HL-60/S4 treated with phorbol 12-myristate 13-acetate at 8.2 ng/mL for 4 days and 3 days (cell line): Measurements from ENCODE around the gene MRPL20.
"Not testable (repeated sequence)": the region's sequence is repeated elsewhere in the genome, so short reads cannot be mapped to it uniquely, and the experiment has no call there.

ENCODE experiments used
- in situ Hi-C: fragments of 300-500 bp; cut with MboI; formaldehyde crosslinking; loops from 2 replicates; pipeline ENCODE4 v1.15.0; 2022; ENCODE audit warnings: low sequenced_read_pairs

MRPL20 gene

DNA sequence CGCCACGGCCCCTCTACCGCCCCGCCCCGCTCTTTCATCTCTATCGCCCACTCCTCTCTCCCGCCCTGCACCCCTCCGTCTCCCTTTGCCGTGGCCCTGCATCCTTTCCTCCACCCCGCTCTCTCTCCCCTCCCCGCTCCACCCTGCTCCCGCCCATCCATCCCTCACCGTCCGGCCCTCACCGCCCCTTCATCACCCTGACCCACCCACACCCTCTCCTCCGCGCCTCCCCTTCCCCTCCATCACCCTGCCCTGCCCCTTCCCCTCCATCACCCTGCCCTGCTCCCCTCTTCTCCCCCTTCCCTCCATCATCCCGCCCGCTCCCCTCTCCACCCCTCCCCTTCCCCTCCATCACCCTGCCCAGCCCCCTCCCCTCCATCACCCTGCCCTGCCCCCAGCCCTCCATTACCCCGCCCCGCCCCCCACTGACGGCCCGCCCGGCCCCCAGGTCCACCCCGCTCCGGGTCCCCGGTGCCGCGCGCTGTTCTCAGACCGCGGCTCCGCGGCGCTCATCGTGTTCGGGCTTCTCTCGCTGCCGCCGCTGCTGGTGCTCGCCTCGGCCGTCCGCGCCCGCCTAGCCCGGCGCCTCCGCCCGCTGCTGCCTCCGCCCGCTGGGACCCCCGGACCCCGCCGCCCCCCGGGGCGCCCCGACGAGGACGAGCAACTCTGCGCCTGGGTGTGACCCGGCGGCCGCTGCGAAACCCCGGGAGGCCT, 20.2 kb upstream of the MRPL20 start:
- in situ Hi-C loops, result no loop called here

GRCh38 chr1:1426496-1427105, 19.5 kb upstream of the MRPL20 start:
- in situ Hi-C loops, result no loop called here

DNA sequence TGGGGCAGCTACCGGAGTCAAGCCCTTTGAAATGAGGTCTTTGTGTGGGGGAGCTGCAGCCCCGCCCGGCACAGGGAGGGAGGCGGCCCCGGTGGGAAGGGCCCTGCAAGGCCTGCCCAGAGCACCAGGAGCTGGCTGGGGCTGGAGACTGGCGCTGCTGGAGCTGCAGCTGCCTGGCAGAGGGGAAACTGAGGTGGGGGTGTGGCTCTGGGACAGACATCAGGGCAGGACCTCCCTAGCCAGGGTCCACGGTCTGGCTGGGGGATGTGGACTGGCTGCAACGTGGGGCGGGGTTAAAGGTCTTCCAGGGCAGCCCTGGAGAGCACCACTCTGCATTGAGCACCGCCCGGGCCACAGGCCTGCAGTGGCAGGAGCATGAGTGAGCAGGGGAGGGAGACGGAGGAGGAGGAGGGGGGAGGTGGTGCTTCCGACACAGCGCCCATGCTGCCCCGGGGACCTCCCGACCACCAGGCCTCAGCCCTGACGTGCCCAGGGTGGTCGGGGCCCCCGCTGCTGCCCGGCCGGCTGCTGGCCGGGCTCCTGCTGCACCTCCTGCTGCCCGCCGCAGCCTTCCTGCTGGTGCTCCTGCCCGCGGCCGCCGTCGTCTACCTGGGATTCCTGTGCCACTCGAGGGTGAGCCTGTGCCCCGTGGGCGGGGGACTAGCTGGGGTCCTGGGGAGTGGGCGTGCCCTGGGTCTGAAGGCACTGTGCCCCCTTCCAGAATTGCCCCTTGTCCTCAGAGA, 18.8 kb upstream of the MRPL20 start:
- in situ Hi-C loops, result no loop called here

- in situ Hi-C loops, result no loop called here
These were observed 18.3 kb upstream of the MRPL20 start for GRCh38 chr1:1425426-1425752.

GRCh38 chr1:1424707-1425106, 17.6 kb upstream of the MRPL20 start:
- in situ Hi-C loops, result no loop called here

DNA sequence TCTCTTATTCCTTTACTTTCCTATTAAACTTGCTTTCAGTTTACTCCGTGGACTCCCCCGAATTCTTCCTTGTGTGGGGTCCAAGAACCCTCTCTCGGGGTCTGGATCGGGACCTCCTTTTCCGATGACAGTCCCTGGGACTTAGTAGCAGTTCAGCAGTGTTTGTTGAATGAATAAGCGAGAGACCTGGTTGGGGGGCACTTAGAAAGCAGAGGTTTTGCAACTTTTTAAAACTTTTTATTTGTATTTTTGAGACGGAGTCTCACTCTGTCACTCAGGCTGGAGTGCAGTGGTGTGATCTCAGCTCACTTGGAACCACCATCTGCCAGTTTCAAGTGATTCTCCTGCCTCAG, 16.1 kb upstream of the MRPL20 start:
- in situ Hi-C loops, result no loop called here

DNA sequence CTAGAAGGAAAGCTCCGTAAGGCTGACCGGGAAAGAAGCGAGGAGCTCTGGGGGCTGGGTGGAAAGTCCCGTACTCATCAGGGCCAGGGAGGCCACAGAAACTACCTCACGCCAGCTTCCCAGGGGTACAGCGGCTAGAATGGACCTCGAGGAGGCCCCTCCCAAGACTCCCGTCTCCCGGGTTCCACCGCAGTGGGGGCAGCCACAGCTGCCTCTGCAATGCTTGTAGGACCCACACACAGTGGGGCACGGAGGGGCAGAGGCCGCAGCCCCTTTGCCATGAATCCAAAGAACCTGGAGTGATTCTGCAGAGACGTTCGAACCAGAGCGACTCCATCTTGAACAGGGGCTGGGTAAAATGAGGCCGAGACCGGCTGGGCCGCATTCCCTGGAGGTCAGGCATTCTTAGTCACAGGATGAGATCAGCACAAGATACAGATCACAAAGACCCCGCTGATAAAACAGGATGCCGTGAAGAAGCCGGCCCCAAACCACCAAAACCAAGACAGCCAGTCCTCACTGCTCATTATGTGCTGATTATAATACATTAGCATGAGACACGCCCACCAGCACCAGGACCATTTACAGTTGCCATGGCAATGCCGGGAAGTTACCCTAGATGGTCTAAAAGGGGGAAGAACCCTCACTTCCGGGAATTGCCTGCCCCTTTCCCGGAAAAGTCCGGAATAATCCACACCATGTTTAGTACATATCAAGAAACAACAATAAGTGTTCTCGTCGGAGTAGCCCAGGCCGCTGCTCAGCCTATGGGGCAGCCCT, 15.6 kb upstream of the MRPL20 start:
- in situ Hi-C loops, result no loop called here

DNA sequence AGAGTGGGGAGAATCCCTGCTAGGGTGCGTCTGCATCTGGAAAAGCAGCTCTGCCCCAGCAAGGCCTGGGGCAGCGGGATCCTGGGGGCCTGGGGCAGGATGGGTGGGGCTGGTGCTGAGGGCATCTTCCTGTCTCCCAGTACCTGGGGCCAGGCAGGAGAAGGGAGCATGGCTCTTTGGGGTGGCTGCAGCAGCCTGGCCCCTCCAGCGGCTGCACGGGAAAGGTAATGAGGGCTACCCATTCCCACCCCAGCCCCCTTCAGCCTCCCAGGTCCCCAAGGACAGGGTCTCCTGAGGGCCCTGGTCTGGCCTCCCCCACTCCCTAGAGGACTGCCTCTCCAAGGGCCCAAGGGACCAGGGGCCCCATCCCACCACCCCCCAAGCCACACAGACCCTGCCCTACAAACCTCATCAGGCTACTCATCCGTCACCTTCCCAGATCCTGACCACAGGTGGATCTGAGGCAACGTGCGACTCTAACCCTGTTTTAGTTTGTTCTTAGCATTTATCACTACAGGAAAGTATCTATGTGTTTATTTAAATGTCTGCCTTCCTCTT, 14.9 kb upstream of the MRPL20 start:
- in situ Hi-C loops, result no loop called here

DNA sequence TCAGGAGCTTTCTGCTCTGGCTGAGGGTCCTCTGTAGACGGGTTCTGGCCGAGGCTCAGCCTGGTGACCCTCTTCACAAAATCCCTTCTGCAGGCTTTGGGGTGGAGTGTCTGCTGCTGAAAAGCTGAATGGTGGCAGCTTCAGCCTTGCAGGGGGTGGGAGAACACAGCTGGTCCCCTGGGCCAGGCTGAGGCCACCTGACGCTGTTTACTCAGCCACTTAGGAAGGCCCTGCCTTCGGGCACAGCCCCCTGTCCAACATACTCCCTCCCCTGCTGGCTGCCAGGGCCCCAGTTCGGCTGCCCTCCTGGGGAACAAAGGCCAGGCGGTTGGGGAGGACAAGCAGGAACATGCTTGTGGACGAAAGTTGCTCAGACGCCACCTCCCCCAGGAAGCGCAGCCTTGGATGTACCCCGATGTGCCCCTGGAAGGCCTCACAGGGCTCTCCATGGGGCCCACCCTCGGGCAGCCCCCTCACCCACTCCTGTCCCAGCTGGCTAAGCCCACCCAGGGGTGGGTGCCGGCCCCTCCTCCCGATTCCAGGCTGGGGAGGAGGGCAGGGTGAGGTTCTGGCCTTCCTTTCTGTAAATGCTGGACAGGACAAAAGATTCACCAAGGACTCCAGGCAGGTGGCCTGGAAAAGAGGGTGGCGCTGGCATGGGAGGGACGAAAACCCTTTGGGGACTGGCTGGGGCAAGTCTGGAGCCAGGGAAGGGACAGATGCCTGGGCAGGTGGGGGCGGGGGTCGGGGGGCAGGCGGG, 14.2 kb upstream of the MRPL20 start, which contains the start of gene ANKRD65:
Gene ANKRD65 (minus strand): TSS at position 130 of the 760 bp plus-strand sequence. CDS start 271 bp downstream, outside the sequence.
- in situ Hi-C loops, result no loop called here

DNA sequence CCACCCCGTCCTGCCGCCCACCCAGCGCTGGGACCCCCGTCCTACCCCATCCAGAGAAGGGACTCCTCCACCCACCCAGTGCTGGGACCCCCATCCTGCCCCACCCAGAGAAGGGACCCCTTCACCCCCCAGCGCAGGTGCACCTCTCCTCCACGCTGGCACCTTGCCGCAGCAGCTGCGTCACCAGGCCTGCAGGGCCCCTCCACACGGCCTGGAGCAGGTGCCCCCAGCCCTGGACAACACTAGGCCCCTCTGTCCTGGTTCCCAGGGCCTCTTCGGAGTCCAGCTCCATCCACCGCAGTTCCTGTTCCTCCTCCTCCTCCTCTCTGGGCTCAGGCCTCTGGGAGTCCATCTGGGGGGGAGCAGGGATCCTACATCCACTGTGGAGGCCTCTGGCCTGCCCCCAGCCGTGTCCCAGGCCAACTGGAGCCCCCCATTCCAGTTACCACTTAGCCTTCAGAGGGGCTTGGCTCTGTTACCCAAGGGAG, 13.6 kb upstream of the MRPL20 start:
- in situ Hi-C loops, result no loop called here

GRCh38 chr1:1419813-1420653, 12.9 kb upstream of the MRPL20 start:
- in situ Hi-C loops, result no loop called here

GRCh38 chr1:1419363-1419812, 12.3 kb upstream of the MRPL20 start:
- in situ Hi-C loops, result no loop called here

- in situ Hi-C loops, result no loop called here
These were observed 11.6 kb upstream of the MRPL20 start for GRCh38 chr1:1418464-1419362.

DNA sequence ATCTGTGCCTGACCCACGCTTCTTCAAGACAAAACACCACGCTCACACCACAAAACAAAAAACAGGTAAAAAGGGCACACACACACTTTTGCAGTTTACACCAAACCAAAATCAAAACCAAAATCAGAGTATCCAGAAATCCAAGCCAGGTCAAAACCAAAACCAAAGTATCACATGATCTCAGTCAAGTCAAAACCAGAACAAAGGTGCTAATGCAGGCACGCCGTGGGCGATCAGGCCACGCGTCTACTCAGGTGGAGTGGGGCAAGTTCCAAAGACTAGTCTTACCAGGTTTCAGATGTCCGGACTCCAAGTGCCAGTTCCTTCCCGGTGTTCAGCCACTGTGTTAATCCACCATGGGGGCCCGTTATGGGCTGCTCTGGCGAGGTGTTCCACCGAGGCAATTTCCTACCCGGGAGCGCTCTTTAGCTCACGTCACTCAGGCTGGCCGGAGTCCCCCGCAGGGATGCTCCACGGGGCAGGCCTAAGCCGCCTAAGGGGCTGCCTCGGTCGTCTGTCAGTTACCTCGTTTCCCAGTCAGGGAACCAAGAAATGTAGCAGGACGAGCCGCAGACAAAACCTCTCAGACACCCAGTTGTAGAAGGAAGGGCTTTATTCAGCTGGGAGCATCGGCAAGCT, 10.9 kb upstream of the MRPL20 start:
- in situ Hi-C loops, result not testable (repeated sequence)

DNA sequence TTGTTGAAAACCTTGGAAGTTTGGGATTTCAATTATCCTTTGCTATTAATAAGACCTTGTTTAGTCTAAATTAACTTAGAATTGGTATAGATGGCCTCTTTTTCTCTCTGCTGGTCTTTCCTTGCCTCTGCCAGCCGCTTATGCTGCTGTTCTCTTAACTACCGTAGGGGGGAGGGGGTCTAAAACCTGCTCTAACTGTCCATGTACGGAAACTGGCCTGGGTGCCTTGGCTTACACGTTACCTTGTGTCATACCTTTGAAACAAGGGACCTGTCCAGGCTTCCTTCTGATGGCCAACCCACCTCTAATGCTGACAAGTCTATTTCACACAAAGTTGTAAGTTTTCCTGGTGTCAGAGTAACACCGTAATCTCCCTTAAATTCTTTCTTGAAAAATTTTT, 10.3 kb upstream of the MRPL20 start:
- in situ Hi-C loops, result not testable (repeated sequence)

DNA sequence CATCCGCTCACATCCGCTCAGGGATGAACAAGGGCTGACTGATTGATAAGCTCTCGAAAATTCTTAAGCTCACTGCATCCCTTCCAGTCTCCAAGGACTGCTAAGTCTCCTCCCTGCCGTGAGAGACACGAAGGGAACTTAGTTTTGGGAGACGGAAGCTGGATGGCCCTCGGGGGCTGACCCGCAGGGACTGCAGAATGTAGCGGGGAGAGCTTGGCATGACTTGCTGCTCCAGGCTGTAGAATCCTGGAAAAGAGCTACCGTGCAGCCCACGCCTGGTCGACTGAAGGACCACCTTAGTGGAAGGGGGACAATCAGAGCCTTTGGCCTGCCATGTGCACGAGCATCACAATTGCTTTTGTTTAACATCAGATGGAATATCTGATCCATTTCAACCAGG, 8.7 kb upstream of the MRPL20 start:
- in situ Hi-C loops, result no loop called here

GRCh38 chr1:1412311-1412902, 5.3 kb upstream of the MRPL20 start:
- in situ Hi-C loops, result not testable (repeated sequence)
